Measurements from ENCODE around the gene MLC1.

MLC1 gene

GRCh38 chr22:50058906-50059880 is 26.0 kb downstream of the MLC1 start:
- no peak for TF ChIP-seq CTCF (IDR thresholded peaks at IDR 0.05; ENCODE audit: insufficient read depth, low read depth, low read length, missing control alignments)
- no peak overlapping the region for H3K4me3 ChIP-seq (ENCODE audit: low read length)
- DNase-seq (ENCODE audit: low read depth): no peak

- no peak within 1 kb of the TSS for H3K4me3 ChIP-seq (ENCODE audit: low read length)
- DNase-seq (ENCODE audit: low read depth): no peak
- no peak for TF ChIP-seq CTCF (IDR thresholded peaks at IDR 0.05; ENCODE audit: insufficient read depth, low read depth, low read length, missing control alignments)
These were observed 26.9 kb downstream of the MLC1 start, which contains the start of gene TTLL8 for GRCh38 chr22:50058061-50058905. TSS of gene TTLL8 (minus strand) at chr22:50058298.

- no peak overlapping the region for H3K4me3 ChIP-seq (ENCODE audit: low read length)
- no peak for TF ChIP-seq CTCF (IDR thresholded peaks at IDR 0.05; ENCODE audit: insufficient read depth, low read depth, low read length, missing control alignments)
- DNase-seq (ENCODE audit: low read depth): no peak
These were observed 27.8 kb downstream of the MLC1 start for GRCh38 chr22:50057278-50058060.

- no peak overlapping the region for H3K4me3 ChIP-seq (ENCODE audit: low read length)
- DNase-seq (ENCODE audit: low read depth): no peak
- no peak for TF ChIP-seq CTCF (IDR thresholded peaks at IDR 0.05; ENCODE audit: insufficient read depth, low read depth, low read length, missing control alignments)
These were observed 28.8 kb downstream of the MLC1 start for GRCh38 chr22:50056214-50056972.

- no peak for DNase-seq (ENCODE audit: low read depth)
- no peak overlapping the region for H3K4me3 ChIP-seq (ENCODE audit: low read length)
- no peak for TF ChIP-seq CTCF (IDR thresholded peaks at IDR 0.05; ENCODE audit: insufficient read depth, low read depth, low read length, missing control alignments)
These were observed 31.4 kb downstream of the MLC1 start for GRCh38 chr22:50053861-50054260.

GRCh38 chr22:50051930-50052329 is 33.3 kb downstream of the MLC1 start:
- no peak overlapping the region for H3K4me3 ChIP-seq (ENCODE audit: low read length)
- no peak for DNase-seq (ENCODE audit: low read depth)
- no peak for TF ChIP-seq CTCF (IDR thresholded peaks at IDR 0.05; ENCODE audit: insufficient read depth, low read depth, low read length, missing control alignments)

Measured in epithelial cell of esophagus (primary cell).